HepG2 (cell line): Measurements from ENCODE around the gene CDKN1A. TPM values are rescaled to one million over a fixed set of nuclear protein-coding genes. Genes with fewer than 3 reads are reported as not detected.
A peak's percentile ranks its signal among the peaks of the same experiment; 100 is the strongest.

Source experiments
- ASH2L ChIP-seq: fragments of 300-600, 200-600 bp; sonication (generic); IDR thresholded peaks from 2 replicates; pipeline ENCODE4 v1.7.0; 2017; ENCODE audit warnings: low read depth, mild to moderate bottlenecking, moderate library complexity, mixed read lengths, low read length; ENCODE audit not compliant: insufficient read length
- GATAD2A ChIP-seq: IDR thresholded peaks from 2 replicates; pipeline ENCODE4 v1.6.1; 2016
- KLF15 ChIP-seq: sonication (generic); formaldehyde crosslinking; IDR thresholded peaks from 2 replicates; pipeline ENCODE4 v1.8.1; 2023; ENCODE audit warnings: borderline replicate concordance, mild to moderate bottlenecking, inconsistent platforms, missing genetic modification reagents, mixed read lengths
- KLF9 ChIP-seq: IDR thresholded peaks from 2 replicates; pipeline ENCODE4 v1.6.1; 2016; ENCODE audit warnings: low read depth
- MED1 ChIP-seq: sonication (generic); formaldehyde crosslinking; IDR thresholded peaks from 2 replicates; pipeline ENCODE4 v1.4.0; 2020; ENCODE audit warnings: missing genetic modification reagents
- MTA3 ChIP-seq: sonication (generic); formaldehyde crosslinking; IDR thresholded peaks from 2 replicates; pipeline ENCODE4 v1.4.0; 2020; ENCODE audit warnings: missing genetic modification reagents
- MXD4 ChIP-seq: IDR thresholded peaks from 2 replicates; pipeline ENCODE4 v1.6.1; 2016; ENCODE audit warnings: mild to moderate bottlenecking, missing biosample characterization, missing genetic modification reagents
- MXI1 ChIP-seq: IDR thresholded peaks from 3 replicates; pipeline ENCODE4 v1.6.1; 2012; ENCODE audit warnings: low read depth, low read length, inconsistent platforms, borderline replicate concordance
- POLR2AphosphoS5 ChIP-seq: IDR thresholded peaks from 2 replicates; pipeline ENCODE4 v1.6.1; 2012; ENCODE audit warnings: low read depth, low read length
- REST ChIP-seq, 2 experiments: IDR thresholded peaks; 2 replicates each; pipeline ENCODE4 v1.6.1; 2011 to 2012; ENCODE audit warnings: low read length in 2 of 2, borderline replicate concordance in 1 of 2, low read depth in 1 of 2, mild to moderate bottlenecking in 1 of 2, moderate library complexity in 1 of 2
- SP4 ChIP-seq: sonication (generic); formaldehyde crosslinking; IDR thresholded peaks from 2 replicates; pipeline ENCODE4 v1.8.1; 2023; ENCODE audit warnings: mild to moderate bottlenecking, missing genetic modification reagents
- TOE1 ChIP-seq: sonication (generic); formaldehyde crosslinking; IDR thresholded peaks from 2 replicates; pipeline ENCODE4 v1.4.0; 2020; ENCODE audit warnings: mild to moderate bottlenecking, missing genetic modification reagents
- ZBTB44 ChIP-seq: sonication (generic); formaldehyde crosslinking; IDR thresholded peaks from 2 replicates; pipeline ENCODE4 v1.4.0; 2020; ENCODE audit warnings: missing genetic modification reagents
- ZNF225 ChIP-seq: sonication (generic); formaldehyde crosslinking; IDR thresholded peaks from 2 replicates; pipeline ENCODE4 v1.4.0; 2020; ENCODE audit warnings: mild to moderate bottlenecking, missing genetic modification reagents
- ZNF879 ChIP-seq: sonication (generic); formaldehyde crosslinking; IDR thresholded peaks from 2 replicates; pipeline ENCODE4 v1.8.1; 2023; ENCODE audit warnings: missing genetic modification reagents
- ZSCAN9 ChIP-seq: IDR thresholded peaks from 2 replicates; pipeline ENCODE4 v1.6.1; 2016; ENCODE audit warnings: borderline replicate concordance
- polyA plus RNA-seq, 8 experiments: library from polyadenylated mRNA; depleted of rRNA in 3 of 8; stranded (reverse) in 7 of 8; unstranded in 1 of 8; fragments of >200 nt; fragmentation: Illumina TruSeq in 4 of 8; extraction: Trizol in 4 of 8; gene quantifications; 2 replicates each; pipeline versions ENCODE4 v1.2.1 to v1.2.3, GENCODE V29; 2011 to 2016; ENCODE audit warnings: low read depth in 4 of 8, missing spikeins in 1 of 8, mixed read lengths in 1 of 8; ENCODE audit not compliant: insufficient read depth in 1 of 8
- total RNA-seq, 5 experiments: library from RNA; depleted of rRNA; stranded (reverse); fragments of >200 nt; fragmentation: Illumina TruSeq; extraction: Trizol; gene quantifications; 2 replicates each; pipeline ENCODE4 v1.2.3, GENCODE V29; 2016; ENCODE audit warnings: low read depth in 1 of 5
- TF ChIP-seq, protein P1 (sequence below): sonication (generic); formaldehyde crosslinking; IDR thresholded peaks from 2 replicates; pipeline ENCODE4 v1.5.1; 2020; ENCODE audit warnings: mild to moderate bottlenecking, missing genetic modification reagents, borderline replicate concordance
- TF ChIP-seq, protein P2 (sequence below): sonication (generic); formaldehyde crosslinking; IDR thresholded peaks from 2 replicates; pipeline ENCODE4 v1.4.0; 2020; ENCODE audit warnings: missing genetic modification reagents

Gene CDKN1A
- total and polyA plus RNA-seq, 2 of the 13 experiments (the other 11 are each of a cell fraction or from before 2014, with no cell fraction given): 60.7 to 92.1 TPM

- TF ChIP-seq ZNF879 (CRISPR knock-in tag) (peak; percentile 63; the same call in 1 of the 2 replicates), ZSCAN9 (CRISPR knock-in tag) (0 out of 2 replicates have a peak, but pooled peaks have one; percentile 24), REST (IDR thresholded peaks at IDR 0.05; ENCODE audit: borderline replicate concordance in 1 of 2, low read depth in 1 of 2, low read length in 2 of 2) (peak in 1 of 2 experiments; percentile 37; a peak in 1 of 4 replicates), MXD4 (0 out of 2 replicates have a peak, but pooled peaks have one; percentile 34), MED1 (CRISPR knock-in tag) (peak; percentile 77), POLR2AphosphoS5 (peak; percentile 89), ASH2L (peak; percentile 31), MTA3 (CRISPR knock-in tag) (no peak), SP4 (CRISPR knock-in tag) (peak; percentile 51; the same call in 1 of the 2 replicates), KLF9 (0 out of 2 replicates have a peak, but pooled peaks have one; percentile 65), TOE1 (peak; percentile 58; the same call in 1 of the 2 replicates), MXI1 (0 out of 3 replicates have a peak, but pooled peaks have one; percentile 9), ZBTB44 (CRISPR knock-in tag) (no peak), ZNF225 (peak; percentile 88), GATAD2A (CRISPR knock-in tag) (peak; percentile 75), KLF15 (CRISPR knock-in tag) (no peak)
- TF ChIP-seq, protein P1, sequence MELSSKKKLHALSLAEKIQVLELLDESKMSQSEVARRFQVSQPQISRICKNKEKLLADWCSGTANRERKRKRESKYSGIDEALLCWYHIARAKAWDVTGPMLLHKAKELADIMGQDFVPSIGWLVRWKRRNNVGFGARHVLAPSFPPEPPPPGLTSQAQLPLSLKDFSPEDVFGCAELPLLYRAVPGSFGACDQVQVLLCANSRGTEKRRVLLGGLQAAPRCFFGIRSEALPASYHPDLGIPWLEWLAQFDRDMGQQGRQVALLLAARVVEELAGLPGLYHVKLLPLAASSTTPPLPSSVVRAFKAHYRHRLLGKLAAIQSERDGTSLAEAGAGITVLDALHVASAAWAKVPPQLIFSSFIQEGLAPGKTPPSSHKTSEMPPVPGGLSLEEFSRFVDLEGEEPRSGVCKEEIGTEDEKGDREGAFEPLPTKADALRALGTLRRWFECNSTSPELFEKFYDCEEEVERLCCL (CRISPR knock-in tag): no peak
- TF ChIP-seq, protein P2, sequence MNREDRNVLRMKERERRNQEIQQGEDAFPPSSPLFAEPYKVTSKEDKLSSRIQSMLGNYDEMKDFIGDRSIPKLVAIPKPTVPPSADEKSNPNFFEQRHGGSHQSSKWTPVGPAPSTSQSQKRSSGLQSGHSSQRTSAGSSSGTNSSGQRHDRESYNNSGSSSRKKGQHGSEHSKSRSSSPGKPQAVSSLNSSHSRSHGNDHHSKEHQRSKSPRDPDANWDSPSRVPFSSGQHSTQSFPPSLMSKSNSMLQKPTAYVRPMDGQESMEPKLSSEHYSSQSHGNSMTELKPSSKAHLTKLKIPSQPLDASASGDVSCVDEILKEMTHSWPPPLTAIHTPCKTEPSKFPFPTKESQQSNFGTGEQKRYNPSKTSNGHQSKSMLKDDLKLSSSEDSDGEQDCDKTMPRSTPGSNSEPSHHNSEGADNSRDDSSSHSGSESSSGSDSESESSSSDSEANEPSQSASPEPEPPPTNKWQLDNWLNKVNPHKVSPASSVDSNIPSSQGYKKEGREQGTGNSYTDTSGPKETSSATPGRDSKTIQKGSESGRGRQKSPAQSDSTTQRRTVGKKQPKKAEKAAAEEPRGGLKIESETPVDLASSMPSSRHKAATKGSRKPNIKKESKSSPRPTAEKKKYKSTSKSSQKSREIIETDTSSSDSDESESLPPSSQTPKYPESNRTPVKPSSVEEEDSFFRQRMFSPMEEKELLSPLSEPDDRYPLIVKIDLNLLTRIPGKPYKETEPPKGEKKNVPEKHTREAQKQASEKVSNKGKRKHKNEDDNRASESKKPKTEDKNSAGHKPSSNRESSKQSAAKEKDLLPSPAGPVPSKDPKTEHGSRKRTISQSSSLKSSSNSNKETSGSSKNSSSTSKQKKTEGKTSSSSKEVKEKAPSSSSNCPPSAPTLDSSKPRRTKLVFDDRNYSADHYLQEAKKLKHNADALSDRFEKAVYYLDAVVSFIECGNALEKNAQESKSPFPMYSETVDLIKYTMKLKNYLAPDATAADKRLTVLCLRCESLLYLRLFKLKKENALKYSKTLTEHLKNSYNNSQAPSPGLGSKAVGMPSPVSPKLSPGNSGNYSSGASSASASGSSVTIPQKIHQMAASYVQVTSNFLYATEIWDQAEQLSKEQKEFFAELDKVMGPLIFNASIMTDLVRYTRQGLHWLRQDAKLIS (CRISPR knock-in tag): peak; percentile 90; the same call in 1 of the 2 replicates
These were observed 2.1 kb upstream of the CDKN1A start (continued) for GRCh38 chr6:36676141-36677058.
